Retina (tissue), 1 donor: Measurements from ENCODE around the gene VDAC1.

Experiments
- DNase-seq: peaks from one replicate; pipeline ENCODE4 v3.0.0-alpha.2; 2016

The VDAC1 gene

GRCh38 chr5:133924221-133924920 lies 80.4 kb downstream of the VDAC1 start:
- DNase-seq, result no peak

GRCh38 chr5:133921979-133922378 lies 82.8 kb downstream of the VDAC1 start:
- peak; percentile 40 for DNase-seq
